Fibroblast of skin of left biceps (primary cell): ENCODE results near the gene TMEM14A.
"Not testable (repeated sequence)": the region's sequence is repeated elsewhere in the genome, so short reads cannot be mapped to it uniquely, and the experiment has no call there.

ENCODE experiments used
- DNase-seq, 2 experiments: peaks; one replicate each; pipeline ENCODE4 v3.0.0-alpha.2; 2013; ENCODE audit warnings: low read depth in 2 of 2

Gene TMEM14A

GRCh38 chr6:52697903-52698302, 27.0 kb downstream of the TMEM14A start:
- DNase-seq: no peak

- DNase-seq: no peak
These were observed 33.1 kb downstream of the TMEM14A start for GRCh38 chr6:52704060-52704459.

GRCh38 chr6:52704781-52705502, 34.0 kb downstream of the TMEM14A start:
- not testable (repeated sequence) for DNase-seq

GRCh38 chr6:52706001-52706400, 35.1 kb downstream of the TMEM14A start:
- DNase-seq: no peak

- DNase-seq: no peak
These were observed 37.2 kb downstream of the TMEM14A start for GRCh38 chr6:52707963-52708680.

- no peak for DNase-seq
These were observed 41.2 kb downstream of the TMEM14A start for GRCh38 chr6:52712136-52712535.

GRCh38 chr6:52714761-52715160, 43.8 kb downstream of the TMEM14A start:
- not testable (repeated sequence) for DNase-seq

- DNase-seq: no peak
These were observed 47.6 kb downstream of the TMEM14A start for GRCh38 chr6:52718550-52718949.

GRCh38 chr6:52720321-52720720, 49.4 kb downstream of the TMEM14A start:
- no peak for DNase-seq

- DNase-seq: no peak
These were observed 53.1 kb downstream of the TMEM14A start for GRCh38 chr6:52724042-52724405.

GRCh38 chr6:52724406-52725121, 53.7 kb downstream of the TMEM14A start:
- peak; percentile 15 to 17 for DNase-seq

GRCh38 chr6:52725143-52725534, 54.2 kb downstream of the TMEM14A start:
- no peak for DNase-seq

- no peak for DNase-seq
These were observed 54.8 kb downstream of the TMEM14A start for GRCh38 chr6:52725535-52726192.

GRCh38 chr6:52726193-52726542, 55.3 kb downstream of the TMEM14A start:
- no peak for DNase-seq

GRCh38 chr6:52726741-52727535, 56.0 kb downstream of the TMEM14A start:
- DNase-seq: no peak

GRCh38 chr6:52727908-52728307, 57.0 kb downstream of the TMEM14A start:
- no peak for DNase-seq

- DNase-seq: no peak
These were observed 57.5 kb downstream of the TMEM14A start for GRCh38 chr6:52728394-52728793.

- no peak for DNase-seq
These were observed 58.7 kb downstream of the TMEM14A start for GRCh38 chr6:52729576-52729975.

GRCh38 chr6:52731719-52732118, 60.8 kb downstream of the TMEM14A start:
- no peak for DNase-seq

- DNase-seq: no peak
These were observed 62.3 kb downstream of the TMEM14A start for GRCh38 chr6:52733172-52733571.

GRCh38 chr6:52734072-52734471, 63.2 kb downstream of the TMEM14A start:
- DNase-seq: no peak
